Liver (tissue), 9 donors: Measurements from ENCODE around the gene MAN2B1. TPM values are rescaled to one million over a fixed set of nuclear protein-coding genes. Genes with fewer than 3 reads are reported as not detected.

Source experiments
- DNase-seq: peaks from one replicate; pipeline ENCODE4 v3.0.0-alpha.2; 2017; ENCODE audit warnings: low spot score
- H3K27ac ChIP-seq, 2 donors: one replicate each; pipeline ENCODE4 v1.7.0; 2013; ENCODE audit warnings: inconsistent platforms in 2 of 2, low read length in 2 of 2, control low read depth in 1 of 2, low read depth in 1 of 2, mild to moderate bottlenecking in 1 of 2
- H3K27me3 ChIP-seq, 4 donors: one replicate each; pipeline versions ENCODE4 v1.6.1 to v1.7.0; 2013; ENCODE audit warnings: low read length in 3 of 4, inconsistent platforms in 1 of 4, mild to moderate bottlenecking in 1 of 4, moderate library complexity in 1 of 4; ENCODE audit not compliant: control insufficient read depth in 4 of 4, insufficient read depth in 4 of 4
- H3K36me3 ChIP-seq, 4 donors: one replicate each; pipeline versions ENCODE4 v1.6.1 to v1.7.0; 2013; ENCODE audit warnings: low read length in 3 of 4, mild to moderate bottlenecking in 3 of 4, low read depth in 1 of 4, moderate library complexity in 1 of 4; ENCODE audit not compliant: control insufficient read depth in 4 of 4, insufficient read depth in 3 of 4
- H3K4me1 ChIP-seq, 4 donors: one replicate each; pipeline versions ENCODE4 v1.6.1 to v1.7.0; 2013; ENCODE audit warnings: low read length in 3 of 4, mild to moderate bottlenecking in 3 of 4, moderate library complexity in 1 of 4; ENCODE audit not compliant: control insufficient read depth in 4 of 4, insufficient read depth in 4 of 4
- H3K4me3 ChIP-seq, 3 donors: one replicate each; pipeline versions ENCODE4 v1.6.1 to v1.7.0; 2013; ENCODE audit warnings: low read length in 3 of 3, control low read depth in 1 of 3, low read depth in 1 of 3, mild to moderate bottlenecking in 1 of 3
- H3K9ac ChIP-seq, 2 donors: one replicate each; pipeline ENCODE4 v1.7.0; 2013; ENCODE audit warnings: low read length in 2 of 2, mild to moderate bottlenecking in 2 of 2, moderate library complexity in 2 of 2, control low read depth in 1 of 2, low read depth in 1 of 2
- H3K9me3 ChIP-seq, 4 donors: one replicate each; pipeline versions ENCODE4 v1.6.1 to v1.7.0; 2013; ENCODE audit warnings: low read length in 3 of 4; ENCODE audit not compliant: control insufficient read depth in 4 of 4
- ATF3 ChIP-seq: IDR thresholded peaks from 2 replicates; pipeline ENCODE4 v1.6.1; 2016; ENCODE audit warnings: antibody characterized with exemption
- CTCF ChIP-seq: fragments of 150-350 bp; IDR thresholded peaks from 2 replicates; pipeline ENCODE4 v1.5.1; 2017; ENCODE audit warnings: improper control_type of control experiment, low read depth, low read length; ENCODE audit not compliant: missing input control
- EGR1 ChIP-seq, 2 donors: IDR thresholded peaks; 2 replicates each; pipeline ENCODE4 v1.6.1; 2016 to 2018; ENCODE audit warnings: antibody characterized with exemption in 2 of 2, low read depth in 2 of 2
- FOXA2 ChIP-seq: IDR thresholded peaks from 2 replicates; pipeline ENCODE4 v1.6.1; 2016; ENCODE audit warnings: antibody characterized with exemption
- GABPA ChIP-seq, 2 donors: IDR thresholded peaks in 1 of 2; conservative IDR thresholded peaks in 1 of 2; 2 replicates each; pipeline ENCODE4 v1.6.1; 2016; ENCODE audit warnings: antibody characterized with exemption in 2 of 2, mild to moderate bottlenecking in 1 of 2, moderate library complexity in 1 of 2
- HNF4A ChIP-seq, 2 donors: conservative IDR thresholded peaks; 2 replicates each; pipeline ENCODE4 v1.6.1; 2016; ENCODE audit warnings: antibody characterized with exemption in 2 of 2, mild to moderate bottlenecking in 2 of 2
- JUND ChIP-seq, 2 donors: IDR thresholded peaks; 2 replicates each; pipeline ENCODE4 v1.6.1; 2016; ENCODE audit warnings: antibody characterized with exemption in 2 of 2
- MAX ChIP-seq: IDR thresholded peaks from 2 replicates; pipeline ENCODE4 v1.6.1; 2016; ENCODE audit warnings: antibody characterized with exemption
- NR2F2 ChIP-seq: IDR thresholded peaks from 2 replicates; pipeline ENCODE4 v1.6.1; 2016; ENCODE audit warnings: antibody characterized with exemption
- RAD21 ChIP-seq, 2 donors: IDR thresholded peaks; 2 replicates each; pipeline ENCODE4 v1.6.1; 2016; ENCODE audit warnings: antibody characterized with exemption in 2 of 2, mild to moderate bottlenecking in 2 of 2
- REST ChIP-seq: IDR thresholded peaks from 2 replicates; pipeline ENCODE4 v1.6.1; 2016; ENCODE audit warnings: antibody characterized with exemption, mild to moderate bottlenecking
- TAF1 ChIP-seq: conservative IDR thresholded peaks from 2 replicates; pipeline ENCODE4 v1.6.1; 2016; ENCODE audit warnings: antibody characterized with exemption, mild to moderate bottlenecking
- YY1 ChIP-seq: IDR thresholded peaks from 2 replicates; pipeline ENCODE4 v1.6.1; 2016; ENCODE audit warnings: antibody characterized with exemption, mild to moderate bottlenecking
- ZBTB33 ChIP-seq: IDR thresholded peaks from 2 replicates; pipeline ENCODE4 v1.6.1; 2016; ENCODE audit warnings: antibody characterized with exemption
- WGBS: extraction: QIAGEN DNeasy Blood & Tissue Kit; methylation state at CpG from one replicate; pipeline ENCODE4 v1.1.7; 2013; 5-methylcytosine and 5-hydroxymethylcytosine counted together
- polyA plus RNA-seq, 2 donors: library from polyadenylated mRNA; stranded (reverse) in 1 of 2; unstranded in 1 of 2; fragments of 200-250 nt in 1 of 2; fragments of >200 nt in 1 of 2; fragmentation: Nextera tagmentation in 1 of 2; extraction: Ambion mirVana in 1 of 2; gene quantifications; one replicate each; pipeline versions ENCODE4 v1.2.1 to v1.2.3, GENCODE V29; 2013 to 2015
- total RNA-seq, 2 donors: library from RNA; depleted of rRNA; stranded (reverse); fragments of >200 nt; gene quantifications; one replicate each; pipeline ENCODE4 v1.2.3, GENCODE V29; 2014
- donor health status: healthy.
- donor health status: healthy.
- donor health status: healthy.
- donor health status: healthy.
- donor health status: healthy.

Gene MAN2B1
- total and polyA plus RNA-seq, 4 donors = 23.5 to 42.9 (median 35.1) TPM

- no peak for TF ChIP-seq REST
- no peak for TF ChIP-seq RAD21 (IDR thresholded peaks at IDR 0.05)
- TF ChIP-seq TAF1 = no peak
- no peak for TF ChIP-seq ATF3
- no peak for TF ChIP-seq MAX
- TF ChIP-seq HNF4A (conservative IDR thresholded peaks at IDR 0.05) = no peak
- no peak for TF ChIP-seq EGR1 (IDR thresholded peaks at IDR 0.05; ENCODE audit: low read depth in 2 of 2)
- no peak for TF ChIP-seq YY1
Observed at GRCh38 chr19:12655546-12655945, 11.0 kb downstream of the MAN2B1 start (continued).

GRCh38 chr19:12652219-12652618, 14.3 kb downstream of the MAN2B1 start:
- WGBS = 96% methylated on average over 6 of the region's 6 CpGs
- Histone ChIP-seq H3K9ac (no peak overlapping the region), H3K4me1 (peaks cover 5 to 8% (median 6%) of the 10 kb centered on the region in 4 donors), H3K27ac (no peak overlapping the region), H3K36me3 (peaks cover 0 to 20% (median 4%) of the 10 kb centered on the region in 4 donors), H3K9me3 (no peaks in the 10 kb centered on the region), H3K27me3 (no peaks in the 10 kb centered on the region), H3K4me3 (no peak overlapping the region)
- DNase-seq = no peak
- no peak for TF ChIP-seq CTCF
- no peak for TF ChIP-seq NR2F2
- TF ChIP-seq JUND (IDR thresholded peaks at IDR 0.05) = no peak
- no peak for TF ChIP-seq GABPA (IDR thresholded peaks at IDR 0.05 in 1 of 2, conservative IDR thresholded peaks at IDR 0.05 in 1 of 2)
- TF ChIP-seq FOXA2 = no peak
- TF ChIP-seq TAF1 = no peak

- Histone ChIP-seq H3K36me3 (peaks cover 0 to 5% (median under 1%) of the 10 kb centered on the region in 4 donors), H3K27ac (no peak overlapping the region), H3K4me3 (no peak overlapping the region), H3K4me1 (peaks cover 5 to 8% (median 6%) of the 10 kb centered on the region in 4 donors), H3K9ac (no peak overlapping the region), H3K27me3 (no peaks in the 10 kb centered on the region), H3K9me3 (no peaks in the 10 kb centered on the region)
- 96% methylated on average over 10 of the region's 10 CpGs for WGBS
- DNase-seq = no peak
- no peak for TF ChIP-seq JUND (IDR thresholded peaks at IDR 0.05)
- TF ChIP-seq CTCF = no peak
- no peak for TF ChIP-seq ZBTB33
- no peak for TF ChIP-seq ATF3
- TF ChIP-seq YY1 = no peak
- TF ChIP-seq FOXA2 = no peak
- no peak for TF ChIP-seq MAX
- no peak for TF ChIP-seq HNF4A (conservative IDR thresholded peaks at IDR 0.05)
- TF ChIP-seq GABPA (IDR thresholded peaks at IDR 0.05 in 1 of 2, conservative IDR thresholded peaks at IDR 0.05 in 1 of 2) = no peak
Observed at GRCh38 chr19:12649941-12650340, 16.6 kb downstream of the MAN2B1 start.
